GM15510 (cell line): ENCODE results near the gene UTS2.

Experiments
- POLR2A ChIP-seq: IDR thresholded peaks from 3 replicates; pipeline ENCODE4 v1.6.1; 2011; ENCODE audit warnings: borderline replicate concordance; ENCODE audit not compliant: insufficient read length; ENCODE audit errors: extremely low read depth

The UTS2 gene

DNA sequence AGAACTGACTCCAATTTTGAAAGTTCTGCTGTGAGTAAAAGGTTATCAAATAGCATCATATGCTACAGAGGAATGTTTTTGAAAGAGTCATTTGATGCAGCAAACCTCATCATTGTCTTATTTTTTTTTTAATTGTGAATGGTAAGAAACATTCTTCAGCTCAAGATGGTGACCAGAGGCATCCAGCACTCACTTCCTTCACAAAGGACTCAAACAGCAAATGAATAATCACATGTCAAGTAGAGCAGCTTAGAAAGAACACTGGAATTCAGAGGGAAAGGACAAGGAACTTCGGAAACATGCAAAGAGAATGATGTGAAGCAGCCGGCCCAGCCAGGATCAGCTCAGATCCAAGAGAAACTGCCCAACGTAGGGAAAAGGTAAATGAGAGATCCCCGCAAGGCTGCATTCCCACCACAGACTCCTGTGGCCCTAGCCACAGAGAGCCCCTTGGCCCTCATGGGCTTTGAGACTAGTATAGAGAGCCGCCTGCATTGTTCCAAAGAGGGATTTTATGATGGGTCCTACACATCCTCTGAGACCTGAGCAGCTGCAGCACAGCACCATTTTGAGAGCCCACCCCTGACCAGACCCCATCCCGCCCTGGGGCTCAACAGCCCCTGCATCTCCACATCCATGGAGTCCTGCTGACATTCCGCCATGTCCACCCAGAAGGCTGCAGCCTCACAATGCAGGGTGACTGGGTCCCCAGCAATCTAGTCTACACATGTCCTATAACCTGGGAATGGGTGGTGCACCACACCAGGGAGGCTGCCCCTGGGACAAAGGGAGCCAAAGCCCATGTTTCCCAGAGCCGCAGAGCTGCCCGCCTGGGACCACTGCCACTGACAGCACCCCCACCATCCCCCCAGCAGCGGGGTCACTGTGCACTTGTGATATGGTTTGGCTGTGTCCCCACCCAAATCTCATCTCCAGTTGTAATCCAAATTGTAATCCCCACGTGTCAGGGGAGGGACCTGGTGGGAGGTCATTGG is 21.2 kb upstream of the UTS2 start:
- no peak for TF ChIP-seq POLR2A

- TF ChIP-seq POLR2A, result no peak
These were observed 18.3 kb upstream of the UTS2 start for GRCh38 chr1:7871136-7871535.

DNA sequence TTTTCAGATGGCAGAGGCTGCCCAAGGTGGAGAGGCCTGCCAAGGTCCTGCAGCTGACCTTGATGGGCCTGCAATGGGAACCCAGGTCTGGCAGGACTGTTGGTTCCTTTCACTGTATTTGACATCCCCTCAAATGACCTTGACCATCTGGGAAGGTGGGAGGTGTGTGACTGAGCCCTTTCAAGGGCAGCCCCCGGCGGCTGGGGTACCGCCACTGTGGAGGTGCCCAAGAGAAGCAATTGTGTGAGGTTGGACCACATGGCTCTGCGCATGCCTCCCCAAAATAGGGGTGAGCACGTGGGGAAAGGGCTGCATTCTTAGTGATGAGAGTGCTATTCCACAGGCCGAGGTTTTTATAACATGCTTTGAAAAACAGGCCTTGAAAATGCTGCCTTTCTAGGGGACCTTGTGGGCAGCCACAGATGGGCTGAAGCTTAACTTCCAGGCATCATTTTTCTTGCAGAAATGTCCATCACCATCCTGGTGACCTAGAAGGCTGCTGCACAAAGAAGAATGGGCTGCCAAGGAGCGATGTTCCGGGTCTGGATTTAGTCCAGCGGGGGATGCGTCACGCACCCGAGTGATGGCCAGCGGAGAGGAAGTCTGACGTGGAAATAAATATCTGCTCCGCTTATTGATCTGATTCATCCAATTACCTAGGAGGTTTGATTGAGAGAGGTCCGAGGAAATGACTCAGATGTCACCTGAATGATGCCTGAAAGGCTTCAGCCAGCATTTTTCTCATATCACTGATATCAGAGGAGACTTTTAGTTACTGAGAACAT is 16.5 kb upstream of the UTS2 start:
- TF ChIP-seq POLR2A, result no peak

DNA sequence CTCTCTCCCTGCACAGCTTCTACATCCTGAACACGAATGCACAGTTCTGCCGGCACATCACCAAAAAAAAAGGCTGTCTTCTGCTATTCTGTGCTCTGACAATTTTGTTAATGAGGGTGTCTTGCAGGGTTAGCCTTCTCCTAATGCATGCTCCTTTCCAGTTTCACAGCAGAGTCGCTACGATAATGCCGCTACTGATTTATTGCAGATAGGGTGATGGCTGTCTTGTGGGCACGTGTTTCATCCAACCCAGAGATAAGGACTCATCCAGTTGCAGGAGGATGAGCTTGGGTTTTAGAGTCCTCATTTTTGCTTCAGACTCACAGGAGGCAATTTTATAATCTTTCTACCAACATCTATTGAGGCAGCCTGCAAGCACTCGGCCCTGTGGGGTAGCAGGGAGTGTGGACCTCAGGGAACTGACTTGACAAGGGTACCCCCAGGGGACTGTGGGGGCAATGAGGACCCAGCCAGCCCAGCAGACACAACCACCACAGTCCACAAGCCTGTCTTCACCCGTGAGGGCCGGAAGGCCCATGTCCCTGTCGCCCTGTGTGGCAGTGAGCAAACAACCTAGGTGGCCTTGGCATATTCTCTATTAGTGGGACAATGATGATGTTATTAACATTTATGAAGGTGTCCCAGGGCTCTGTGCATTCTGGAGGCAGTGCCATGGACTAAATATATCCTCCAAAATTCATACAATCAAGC is 15.4 kb upstream of the UTS2 start:
- TF ChIP-seq POLR2A, result no peak

- no peak for TF ChIP-seq POLR2A
These were observed 13.1 kb upstream of the UTS2 start for GRCh38 chr1:7865978-7866377.

DNA sequence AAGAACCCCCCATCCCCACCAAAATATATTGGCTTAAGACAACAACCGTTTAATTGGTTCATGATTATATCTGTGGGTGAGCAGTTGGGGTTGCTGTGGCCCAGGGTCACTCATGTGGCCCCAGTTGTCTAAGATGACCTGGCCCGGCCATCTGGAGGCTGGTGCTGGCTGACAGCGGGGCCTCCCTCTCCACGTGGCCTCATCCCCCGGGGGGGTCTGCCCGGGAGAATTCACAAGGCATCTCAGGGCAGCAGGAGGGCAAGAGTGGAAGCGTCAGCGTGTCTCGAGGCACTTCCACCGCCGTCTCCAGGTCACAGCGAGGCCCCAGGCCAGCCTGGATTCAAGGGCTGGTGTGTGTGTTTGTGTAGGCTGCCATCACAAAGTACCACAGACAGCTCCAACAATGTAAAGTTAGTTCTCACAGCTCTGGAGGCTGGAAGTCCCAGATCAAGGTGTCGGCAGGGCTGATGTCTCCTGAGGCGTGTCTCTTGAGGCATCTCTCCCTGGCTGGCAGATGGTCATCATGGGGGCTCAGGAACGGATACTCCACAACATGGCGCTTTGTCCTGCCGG is 11.0 kb upstream of the UTS2 start:
- no peak for TF ChIP-seq POLR2A

GRCh38 chr1:7862211-7863060 is 9.6 kb upstream of the UTS2 start:
- no peak for TF ChIP-seq POLR2A

- no peak for TF ChIP-seq POLR2A
These were observed 8.6 kb upstream of the UTS2 start for GRCh38 chr1:7861452-7861851.

DNA sequence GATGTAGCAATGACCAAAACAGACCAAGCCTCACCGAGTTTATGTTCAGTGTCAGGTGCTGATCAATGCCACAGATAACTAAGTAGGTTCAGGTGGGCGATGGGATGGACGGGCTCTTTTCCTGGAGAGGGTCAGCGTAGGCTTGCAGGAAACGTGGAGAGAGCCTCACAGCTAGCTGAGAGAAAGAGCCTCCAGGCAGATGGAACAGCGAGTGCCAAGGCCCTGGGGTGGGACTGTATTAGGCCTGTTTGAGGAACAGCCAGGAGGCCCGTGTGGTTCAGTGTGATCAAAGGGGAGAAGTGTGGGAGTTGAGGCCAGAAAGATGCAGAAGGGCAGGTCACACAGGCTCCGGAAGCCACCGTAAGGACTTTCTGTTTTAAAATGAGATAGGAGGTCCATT is 7.3 kb upstream of the UTS2 start:
- no peak for TF ChIP-seq POLR2A

DNA sequence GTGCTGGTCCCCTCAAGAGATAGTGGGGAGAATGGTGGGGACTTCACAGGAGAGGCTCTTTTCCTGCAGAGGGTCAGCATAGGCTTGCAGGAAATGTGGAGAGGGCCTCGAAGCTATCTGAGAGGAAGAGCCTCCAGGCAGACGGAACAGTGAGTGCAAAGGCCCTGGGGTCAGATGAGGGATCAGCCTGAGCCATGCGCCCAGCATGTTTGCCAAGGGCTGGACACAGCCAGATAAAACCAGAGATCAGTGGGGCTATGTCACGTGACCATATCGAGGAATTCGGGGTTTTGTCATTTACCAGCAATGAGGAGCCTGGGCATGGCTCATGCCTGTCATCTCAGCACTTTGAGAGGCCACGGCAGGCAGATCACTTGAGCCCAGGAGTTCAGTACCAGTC is 6.5 kb upstream of the UTS2 start:
- no peak for TF ChIP-seq POLR2A

DNA sequence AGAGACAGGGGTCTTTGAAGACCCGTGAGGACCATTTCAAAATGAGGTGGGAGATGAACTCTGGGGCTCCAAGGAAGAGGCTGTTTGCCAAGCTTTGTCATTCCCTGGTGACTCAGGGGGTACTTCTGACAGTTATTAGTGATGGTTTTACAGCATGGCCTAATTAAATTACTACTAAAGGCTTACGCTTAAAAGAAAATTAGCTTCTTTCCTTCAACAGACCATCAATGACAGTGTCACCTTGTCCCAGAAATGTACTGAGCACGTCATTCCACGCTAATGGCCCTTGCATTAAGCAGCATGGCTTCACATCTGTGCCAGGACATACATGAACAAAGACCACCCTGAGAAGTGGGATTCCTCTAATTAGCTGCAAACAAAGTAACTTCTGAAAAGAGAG is 5.1 kb upstream of the UTS2 start:
- TF ChIP-seq POLR2A, result no peak

GRCh38 chr1:7857000-7857399 is 4.1 kb upstream of the UTS2 start:
- TF ChIP-seq POLR2A, result no peak

- no peak for TF ChIP-seq POLR2A
These were observed 3.5 kb upstream of the UTS2 start for GRCh38 chr1:7856345-7856744.

DNA sequence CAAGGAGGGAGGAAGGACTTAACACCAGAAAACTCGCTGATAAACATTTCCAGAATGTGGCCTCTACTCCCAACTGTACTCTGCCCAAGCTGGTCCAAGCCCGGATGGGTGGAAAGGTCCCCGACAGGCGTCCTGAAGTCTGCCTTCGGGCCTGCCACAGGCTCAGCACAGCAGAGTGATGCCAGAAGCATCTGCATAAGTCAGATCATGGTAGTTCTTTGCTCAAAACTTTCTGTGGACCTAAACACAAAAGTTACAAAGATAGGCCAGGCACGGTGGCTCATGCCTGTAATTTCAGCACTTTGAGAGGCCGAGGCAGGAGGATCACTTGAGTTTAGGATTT is 790 bp upstream of the UTS2 start:
- TF ChIP-seq POLR2A, result no peak
